Esophagus squamous epithelium (tissue), 5 donors: ENCODE results near the gene FRMD4A. TPM values are rescaled to one million over a fixed set of nuclear protein-coding genes. Genes with fewer than 3 reads are reported as not detected.

Experiments
- DNase-seq: peaks from one replicate; lab custom pipeline; 2025; lab: John Stamatoyannopoulos, UW
- H3K27ac ChIP-seq, 4 donors: fragments of 200-600 bp; sonication (generic); one replicate each; pipeline ENCODE4 v1.5.1; 2016 to 2019; ENCODE audit warnings: mild to moderate bottlenecking in 1 of 4
- H3K27me3 ChIP-seq, 4 donors: fragments of 200-600 bp; sonication (generic); 1 replicate in 3 of 4; 2 replicates in 1 of 4; pipeline versions ENCODE4 v1.5.1 to v1.6.0; 2017 to 2021; ENCODE audit warnings: antibody characterized with exemption in 1 of 4
- H3K36me3 ChIP-seq, 3 donors: fragments of 200-600 bp; sonication (generic); one replicate each; pipeline ENCODE4 v1.5.1; 2016 to 2019
- H3K4me1 ChIP-seq, 3 donors: fragments of 200-600 bp; sonication (generic); one replicate each; pipeline ENCODE4 v1.5.1; 2017 to 2019
- H3K4me3 ChIP-seq, 4 donors: fragments of 200-600 bp; sonication (generic); 1 replicate in 3 of 4; 2 replicates in 1 of 4; pipeline ENCODE4 v1.5.1; 2016 to 2019; ENCODE audit warnings: mild to moderate bottlenecking in 2 of 4, moderate library complexity in 1 of 4
- H3K9me3 ChIP-seq, 3 donors: fragments of 200-600 bp; sonication (generic); one replicate each; pipeline ENCODE4 v1.5.1; 2016 to 2019
- POLR2A ChIP-seq, 4 donors: fragments of 450-650 bp; IDR thresholded peaks; one replicate each; pipeline ENCODE4 v1.6.1; 2017; ENCODE audit warnings: antibody characterized with exemption in 4 of 4, mild to moderate bottlenecking in 4 of 4, moderate library complexity in 3 of 4
- WGBS, 2 donors: methylation state at CpG; one replicate each; pipeline ENCODE4 v1.1.5; 2018; 5-methylcytosine and 5-hydroxymethylcytosine counted together
- intact Hi-C: fragments of 100-400 bp; cut with DNase I; formaldehyde crosslinking; loops from one replicate; pipeline ENCODE4 v1.15.0; 2022
- total RNA-seq, 4 donors: library from RNA; depleted of rRNA; stranded (reverse); fragments of >200 nt; gene quantifications; one replicate each; pipeline ENCODE4 v1.1.0, GENCODE V29; 2016
- TF ChIP-seq, protein P1 (sequence below), 6 experiments: fragments of 450-650 bp in 4 of 6; fragments of 200-600 bp in 2 of 6; sonication (generic) in 2 of 6; IDR thresholded peaks; one replicate each; pipeline ENCODE4 v1.5.1; 2016 to 2019; ENCODE audit warnings: antibody characterized with exemption in 6 of 6, mild to moderate bottlenecking in 4 of 6, moderate library complexity in 4 of 6
- donor health status: DM: yes; HTN: yes; CAD: no.

The FRMD4A gene
- total RNA-seq, 4 donors from 2014 or later = 7.3 to 15.3 (median 8.6) TPM

DNA sequence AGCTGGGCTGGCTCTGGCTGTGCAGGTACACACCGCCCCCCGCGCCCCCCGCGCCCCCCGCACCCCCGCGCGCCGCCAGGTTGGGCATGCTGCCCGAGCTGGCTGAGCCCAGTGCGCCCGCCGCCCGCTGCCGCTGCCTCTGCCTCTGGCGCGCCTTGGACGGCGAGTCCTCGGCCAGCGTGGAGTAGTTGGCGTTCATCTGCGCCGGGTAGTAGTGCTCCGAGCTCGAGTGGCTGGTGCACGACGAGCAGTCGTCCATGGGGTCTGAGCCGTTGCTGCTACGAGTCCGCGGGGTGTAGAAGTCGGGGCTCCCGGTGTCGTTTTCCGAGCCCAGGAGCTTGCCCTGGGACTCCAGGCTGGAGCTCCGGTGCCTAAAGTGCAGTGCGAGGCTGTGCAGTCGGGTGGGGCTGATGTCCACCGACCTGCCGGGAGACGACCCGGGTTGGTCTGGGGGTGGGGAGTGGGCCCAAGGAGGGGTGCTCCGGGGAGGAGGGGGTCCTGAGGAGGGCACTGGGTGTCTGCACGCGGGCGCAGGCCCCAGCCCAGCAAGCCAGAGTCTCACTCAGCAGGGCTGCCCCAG, 673.5 kb downstream of the FRMD4A start:
- TF ChIP-seq, protein P1, sequence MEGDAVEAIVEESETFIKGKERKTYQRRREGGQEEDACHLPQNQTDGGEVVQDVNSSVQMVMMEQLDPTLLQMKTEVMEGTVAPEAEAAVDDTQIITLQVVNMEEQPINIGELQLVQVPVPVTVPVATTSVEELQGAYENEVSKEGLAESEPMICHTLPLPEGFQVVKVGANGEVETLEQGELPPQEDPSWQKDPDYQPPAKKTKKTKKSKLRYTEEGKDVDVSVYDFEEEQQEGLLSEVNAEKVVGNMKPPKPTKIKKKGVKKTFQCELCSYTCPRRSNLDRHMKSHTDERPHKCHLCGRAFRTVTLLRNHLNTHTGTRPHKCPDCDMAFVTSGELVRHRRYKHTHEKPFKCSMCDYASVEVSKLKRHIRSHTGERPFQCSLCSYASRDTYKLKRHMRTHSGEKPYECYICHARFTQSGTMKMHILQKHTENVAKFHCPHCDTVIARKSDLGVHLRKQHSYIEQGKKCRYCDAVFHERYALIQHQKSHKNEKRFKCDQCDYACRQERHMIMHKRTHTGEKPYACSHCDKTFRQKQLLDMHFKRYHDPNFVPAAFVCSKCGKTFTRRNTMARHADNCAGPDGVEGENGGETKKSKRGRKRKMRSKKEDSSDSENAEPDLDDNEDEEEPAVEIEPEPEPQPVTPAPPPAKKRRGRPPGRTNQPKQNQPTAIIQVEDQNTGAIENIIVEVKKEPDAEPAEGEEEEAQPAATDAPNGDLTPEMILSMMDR (IDR thresholded peaks at IDR 0.05) = no peak
- no peak for TF ChIP-seq POLR2A (IDR thresholded peaks at IDR 0.05)
- Histone ChIP-seq H3K4me1 (peaks cover 18 to 38% (median 21%) of the 10 kb centered on the region in 3 donors), H3K27ac (no peak overlapping the region), H3K27me3 (no peaks in the 10 kb centered on the region), H3K36me3 (peaks cover 0 to 82% (median 22%) of the 10 kb centered on the region in 3 donors), H3K4me3 (no peak overlapping the region), H3K9me3 (no peaks in the 10 kb centered on the region)
- DNase-seq = no peak
- intact Hi-C loops = no loop called here
- 87% methylated on average over 8 of the region's 49 CpGs; no CpG with 5 or more reads in 1 of the 2 donors for WGBS, 2 donors

- Histone ChIP-seq H3K27me3 (no peaks in the 10 kb centered on the region), H3K4me3 (no peak overlapping the region), H3K36me3 (peaks cover 0 to 84% (median 22%) of the 10 kb centered on the region in 3 donors), H3K4me1 (peaks cover 18 to 34% (median 21%) of the 10 kb centered on the region in 3 donors), H3K9me3 (no peaks in the 10 kb centered on the region), H3K27ac (no peak overlapping the region)
- WGBS, 2 donors = 88 to 95% methylated on average over 6 to 23 of the region's 68 CpGs
- no peak for TF ChIP-seq POLR2A (IDR thresholded peaks at IDR 0.05)
- no peak for DNase-seq
- intact Hi-C loops = no loop called here
Observed at GRCh38 chr10:13656337-13657100, 674.2 kb downstream of the FRMD4A start.

- peaks cover 8 to 17% (median 10%) of the 10 kb centered on the region in 3 donors for H3K4me1 ChIP-seq
- H3K27me3 ChIP-seq = no peaks in the 10 kb centered on the region
- no peak for DNase-seq
- H3K9me3 ChIP-seq = no peaks in the 10 kb centered on the region
- intact Hi-C loops = no loop called here
- TF ChIP-seq, protein P1 (IDR thresholded peaks at IDR 0.05) = no peak
- no peak for TF ChIP-seq POLR2A (IDR thresholded peaks at IDR 0.05)
- 91 to 97% methylated on average over 3 of the region's 4 CpGs for WGBS, 2 donors
- no peak overlapping the region for H3K4me3 ChIP-seq
- H3K36me3 ChIP-seq = peaks cover 0 to 96% (median 22%) of the 10 kb centered on the region in 3 donors
- H3K27ac ChIP-seq = no peak overlapping the region
Observed at GRCh38 chr10:13654846-13655245, 675.9 kb downstream of the FRMD4A start.

DNA sequence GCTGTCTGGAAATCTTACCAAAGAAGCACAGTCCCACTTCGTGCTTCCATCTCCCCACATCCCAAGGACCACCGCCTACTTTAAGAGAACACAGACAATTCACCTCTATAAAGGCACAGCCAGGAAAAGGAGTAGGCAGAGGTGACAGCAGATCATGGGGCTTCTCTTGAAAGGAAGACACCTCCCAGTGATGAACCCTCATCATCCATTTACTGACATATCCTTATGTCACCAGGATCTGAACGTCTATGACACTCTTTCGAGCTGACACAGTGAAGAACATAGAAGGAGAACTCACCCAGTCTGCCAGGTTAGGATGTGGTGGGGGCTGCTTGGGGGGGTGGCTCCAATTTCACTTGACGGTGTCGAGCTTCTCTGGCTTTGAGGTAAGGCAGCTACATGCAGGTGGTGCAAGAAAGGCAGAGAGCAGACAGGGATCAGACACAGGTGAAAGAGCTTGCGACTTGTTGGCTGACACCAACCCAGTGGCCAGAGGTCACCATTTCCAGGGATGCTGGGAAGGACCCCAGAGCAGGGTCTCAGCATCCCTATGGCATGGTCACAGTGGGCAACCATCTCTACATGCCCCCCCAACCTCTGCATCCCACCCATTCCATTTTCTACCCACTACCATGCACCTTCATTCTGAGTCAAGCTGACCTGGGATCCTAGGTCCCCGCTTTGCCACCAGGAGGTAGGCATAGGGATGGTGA, 676.5 kb downstream of the FRMD4A start:
- Histone ChIP-seq H3K4me3 (no peak overlapping the region), H3K9me3 (no peaks in the 10 kb centered on the region), H3K4me1 (peaks cover 2 to 12% (median 4%) of the 10 kb centered on the region in 3 donors), H3K27ac (no peak overlapping the region), H3K27me3 (no peaks in the 10 kb centered on the region), H3K36me3 (peaks cover 0 to 99% (median 22%) of the 10 kb centered on the region in 3 donors)
- no peak for TF ChIP-seq POLR2A (IDR thresholded peaks at IDR 0.05)
- TF ChIP-seq, protein P1 (IDR thresholded peaks at IDR 0.05) = no peak
- intact Hi-C loops = no loop called here
- WGBS, 2 donors = 85 to 91% methylated on average over 7 of the region's 8 CpGs
- DNase-seq = no peak

- Histone ChIP-seq H3K4me3 (no peak overlapping the region), H3K36me3 (peaks cover 8 to 100% (median 26%) of the 10 kb centered on the region in 3 donors), H3K9me3 (no peaks in the 10 kb centered on the region), H3K27ac (no peak overlapping the region), H3K27me3 (no peaks in the 10 kb centered on the region), H3K4me1 (no peaks in the 10 kb centered on the region)
- WGBS, 2 donors = 74 to 77% methylated on average over 4 to 5 of the region's 6 CpGs
- TF ChIP-seq, protein P1 (IDR thresholded peaks at IDR 0.05) = no peak
- TF ChIP-seq POLR2A (IDR thresholded peaks at IDR 0.05) = no peak
- no peak for DNase-seq
- intact Hi-C loops = no loop called here
Observed at GRCh38 chr10:13652860-13653259, 677.9 kb downstream of the FRMD4A start.
